SK-N-SH (cell line): Measurements from ENCODE around the gene KLHL26. TPM values are rescaled to one million over a fixed set of nuclear protein-coding genes. Genes with fewer than 3 reads are reported as not detected.

Experiments
- CTCF ChIA-PET: fragments of 300-600, 350-600 bp; formaldehyde crosslinking; extraction: SDS; loops from one replicate; lab custom pipeline; 2021; lab: Yijun Ruan, JAX
- POLR2A ChIA-PET: fragments of 350-600 bp; sonication (Branson Sonifier 250); formaldehyde crosslinking; extraction: SDS; loops from one replicate; lab custom pipeline; 2020; ENCODE audit warnings: antibody characterized with exemption, inconsistent platforms; lab: Yijun Ruan, JAX
- DNase-seq: peaks from one replicate; pipeline ENCODE4 v3.0.0; 2012
- H2AFZ ChIP-seq: fragments of 200-600 bp; sonication (generic); 2 replicates; pipeline ENCODE4 v1.8.1; 2016; ENCODE audit warnings: antibody characterized with exemption, mild to moderate bottlenecking, low read depth
- H3F3A ChIP-seq: fragments of 200-600 bp; sonication (generic); replicated peaks from 2 replicates; pipeline ENCODE3; 2016; ENCODE audit warnings: antibody characterized with exemption, mild to moderate bottlenecking; ENCODE audit not compliant: insufficient read depth
- H3K27ac ChIP-seq, 2 experiments: fragments of 200-500 bp in 1 of 2; fragments of 200-600 bp in 1 of 2; sonication (Bioruptor generic) in 1 of 2; sonication (generic), shearing (Covaris generic) in 1 of 2; 2 replicates each; pipeline versions ENCODE4 v1.5.1 to v1.6.1; 2014 to 2016; ENCODE audit warnings: low read depth in 2 of 2, inconsistent platforms in 1 of 2, low read length in 1 of 2, mild to moderate bottlenecking in 1 of 2, mixed read lengths in 1 of 2
- H3K27me3 ChIP-seq: fragments of 200-600 bp; sonication (generic), shearing (Covaris generic); 2 replicates; pipeline ENCODE4 v1.6.1; 2016; ENCODE audit warnings: mixed run types; ENCODE audit not compliant: insufficient read depth
- H3K36me3 ChIP-seq, 2 experiments: fragments of 200-500 bp in 1 of 2; fragments of 200-600 bp in 1 of 2; sonication (Bioruptor generic) in 1 of 2; sonication (generic) in 1 of 2; replicated peaks in 1 of 2; 2 replicates each; pipeline versions ENCODE3 to v1.5.1; 2014 to 2016; ENCODE audit warnings: low read length in 1 of 2, mild to moderate bottlenecking in 1 of 2; ENCODE audit not compliant: insufficient read depth in 2 of 2, control insufficient read depth in 1 of 2
- H3K4me1 ChIP-seq, 2 experiments: fragments of 200-500 bp in 1 of 2; fragments of 200-600 bp in 1 of 2; sonication (Bioruptor generic) in 1 of 2; sonication (generic), shearing (Covaris generic) in 1 of 2; 2 replicates each; pipeline versions ENCODE4 v1.5.1 to v1.6.1; 2014 to 2016; ENCODE audit warnings: low read depth in 1 of 2, low read length in 1 of 2, mixed run types in 1 of 2; ENCODE audit not compliant: insufficient read depth in 2 of 2, control insufficient read depth in 1 of 2
- H3K4me2 ChIP-seq: fragments of 200-600 bp; sonication (generic), shearing (Covaris generic); 2 replicates; pipeline ENCODE4 v1.6.1; 2017; ENCODE audit warnings: mixed run types
- H3K4me3 ChIP-seq, 2 experiments: fragments of 200-500 bp in 1 of 2; fragments of 200-600 bp in 1 of 2; sonication (Bioruptor generic) in 1 of 2; sonication (generic), shearing (Covaris generic) in 1 of 2; 2 replicates each; pipeline versions ENCODE4 v1.5.1 to v1.8.1; 2014 to 2016; ENCODE audit warnings: low read depth in 2 of 2, inconsistent platforms in 1 of 2, low read length in 1 of 2, mild to moderate bottlenecking in 1 of 2, mixed read lengths in 1 of 2, moderate library complexity in 1 of 2
- H3K79me2 ChIP-seq: fragments of 200-600 bp; sonication (generic); 2 replicates; pipeline ENCODE4 v1.8.1; 2017; ENCODE audit warnings: mild to moderate bottlenecking; ENCODE audit not compliant: insufficient read depth
- H3K9ac ChIP-seq: fragments of 200-600 bp; sonication (generic); 2 replicates; pipeline ENCODE4 v1.6.1; 2017; ENCODE audit warnings: mixed run types
- H3K9me2 ChIP-seq: fragments of 200-600 bp; sonication (generic); 2 replicates; pipeline ENCODE4 v1.6.1; 2017; ENCODE audit warnings: mixed run types
- H3K9me3 ChIP-seq: fragments of 200-600 bp; sonication (generic); 2 replicates; pipeline ENCODE4 v1.6.1; 2017; ENCODE audit warnings: mixed run types, mild to moderate bottlenecking, moderate library complexity
- H4K20me1 ChIP-seq: fragments of 200-600 bp; sonication (generic); 2 replicates; pipeline ENCODE4 v1.6.1; 2017; ENCODE audit warnings: mild to moderate bottlenecking, mixed run types; ENCODE audit not compliant: insufficient read depth
- ELF1 ChIP-seq: IDR thresholded peaks from 2 replicates; pipeline ENCODE4 v1.4.0; 2012
- EP300 ChIP-seq, 2 experiments: IDR thresholded peaks; 2 replicates each; pipeline versions ENCODE4 v1.4.0 to v1.6.1; 2012; ENCODE audit warnings: borderline replicate concordance in 1 of 2, low read depth in 1 of 2, low read length in 1 of 2
- FOSL2 ChIP-seq: IDR thresholded peaks from 2 replicates; pipeline ENCODE4 v1.4.0; 2012; ENCODE audit warnings: low read depth, mild to moderate bottlenecking, moderate library complexity, borderline replicate concordance
- FOXJ3 ChIP-seq: sonication (generic); formaldehyde crosslinking; IDR thresholded peaks from 2 replicates; pipeline ENCODE4 v1.5.1; 2020; ENCODE audit warnings: mild to moderate bottlenecking, missing genetic modification reagents
- FOXM1 ChIP-seq: IDR thresholded peaks from 2 replicates; pipeline ENCODE4 v1.4.0; 2012; ENCODE audit warnings: low read depth, mild to moderate bottlenecking
- GABPA ChIP-seq: IDR thresholded peaks from 2 replicates; pipeline ENCODE4 v1.4.0; 2012; ENCODE audit warnings: low read depth, mild to moderate bottlenecking
- GATA2 ChIP-seq: sonication (generic); formaldehyde crosslinking; IDR thresholded peaks from 2 replicates; pipeline ENCODE4 v1.5.0; 2020; ENCODE audit warnings: mild to moderate bottlenecking, missing genetic modification reagents
- MEF2A ChIP-seq: IDR thresholded peaks from 2 replicates; pipeline ENCODE4 v1.4.0; 2012; ENCODE audit warnings: low read depth, borderline replicate concordance
- NFIC ChIP-seq: IDR thresholded peaks from 2 replicates; pipeline ENCODE4 v1.4.0; 2012; ENCODE audit warnings: borderline replicate concordance
- NRF1 ChIP-seq: IDR thresholded peaks from 2 replicates; pipeline ENCODE4 v1.6.1; 2012; ENCODE audit warnings: low read depth, mild to moderate bottlenecking, low read length
- POLR2AphosphoS5 ChIP-seq: IDR thresholded peaks from 2 replicates; pipeline ENCODE4 v1.6.1; 2012; ENCODE audit warnings: low read depth, low read length
- RAD21 ChIP-seq: IDR thresholded peaks from 2 replicates; pipeline ENCODE4 v1.6.1; 2012; ENCODE audit warnings: mild to moderate bottlenecking, low read length
- RFX5 ChIP-seq: IDR thresholded peaks from 2 replicates; pipeline ENCODE4 v1.6.1; 2012; ENCODE audit warnings: mild to moderate bottlenecking, improper control_type of control experiment, low read length
- RXRA ChIP-seq: IDR thresholded peaks from 2 replicates; pipeline ENCODE4 v1.4.0; 2012; ENCODE audit warnings: low read depth, mild to moderate bottlenecking, borderline replicate concordance
- SMC3 ChIP-seq: IDR thresholded peaks from 2 replicates; pipeline ENCODE4 v1.6.1; 2012; ENCODE audit warnings: low read depth, low read length, improper control_type of control experiment
- TAF1 ChIP-seq: IDR thresholded peaks from 2 replicates; pipeline ENCODE4 v1.6.1; 2012; ENCODE audit warnings: low read depth, mild to moderate bottlenecking, low read length, moderate library complexity, borderline replicate concordance
- TCF12 ChIP-seq: IDR thresholded peaks from 2 replicates; pipeline ENCODE4 v1.4.0; 2012
- YY1 ChIP-seq: IDR thresholded peaks from 2 replicates; pipeline ENCODE4 v1.4.0; 2012; ENCODE audit warnings: low read depth, mild to moderate bottlenecking
- WGBS: methylation state at CpG from one replicate; pipeline ENCODE4 v1.1.6; 2017; ENCODE audit warnings: low lambda C conversion rate; 5-methylcytosine and 5-hydroxymethylcytosine counted together
- polyA plus RNA-seq, 3 experiments: library from polyadenylated mRNA; depleted of rRNA; stranded (reverse); fragments of >200 nt; gene quantifications; 2 replicates each; pipeline ENCODE4 v1.2.3, GENCODE V29; 2012
- TF ChIP-seq, protein P1 (sequence below): fragments of 200-600 bp; sonication (generic); IDR thresholded peaks from 2 replicates; pipeline ENCODE4 v1.6.1; 2017; ENCODE audit warnings: antibody characterized with exemption, mild to moderate bottlenecking, moderate library complexity
- TF ChIP-seq, protein P2 (sequence below): IDR thresholded peaks from 2 replicates; pipeline ENCODE4 v1.6.1; 2012; ENCODE audit warnings: mild to moderate bottlenecking, low read depth, low read length, moderate library complexity
- TF ChIP-seq, protein P3 (sequence below): IDR thresholded peaks from 2 replicates; pipeline ENCODE4; 2012

KLHL26 gene
- polyA plus RNA-seq, 1 of the 3 experiments (the other 2 are of a cell fraction): 4.6 TPM

DNA sequence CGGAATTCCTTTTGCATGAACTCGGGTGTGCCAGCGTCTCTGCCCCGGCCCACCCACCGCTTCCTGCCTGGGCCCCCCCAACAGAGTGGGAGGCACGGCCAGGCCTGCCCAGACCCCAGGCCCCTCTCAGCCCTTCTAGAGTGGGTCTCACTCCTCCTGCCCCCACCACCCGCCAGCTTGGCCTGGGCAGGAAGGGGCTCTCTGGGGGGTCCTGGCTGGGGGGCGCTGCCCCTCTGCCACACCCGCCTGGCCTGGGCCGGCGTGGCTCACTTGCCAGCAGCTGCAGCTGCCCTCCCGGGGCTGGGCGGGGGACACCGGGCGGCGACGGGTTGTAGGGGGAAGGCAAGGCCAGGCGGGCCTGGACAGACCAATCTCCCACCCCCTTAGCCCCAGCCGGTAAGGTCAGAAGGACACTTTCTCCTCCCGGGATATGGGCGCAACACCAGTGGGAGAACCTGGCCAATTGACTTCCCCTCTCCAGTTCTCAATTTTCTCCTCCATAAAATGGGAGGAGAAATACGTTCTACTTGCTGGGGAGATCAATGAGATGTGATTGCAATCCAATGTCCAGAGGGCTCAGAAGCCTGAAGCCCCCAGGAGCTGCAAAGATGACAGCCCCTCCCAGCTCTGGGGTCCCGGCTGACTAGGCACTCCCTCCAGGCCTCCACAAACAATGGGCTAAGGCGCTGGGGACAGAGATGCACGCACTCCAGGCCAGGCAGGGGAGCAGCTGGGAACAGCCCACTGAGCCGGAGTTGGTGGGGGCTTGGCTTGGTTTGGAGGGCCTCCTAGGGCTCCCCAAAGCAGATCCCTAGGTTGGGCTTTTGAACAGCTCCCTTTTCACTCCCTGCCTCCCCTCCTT lies 32.6 kb upstream of the KLHL26 start (continued):
- TF ChIP-seq, protein P1, sequence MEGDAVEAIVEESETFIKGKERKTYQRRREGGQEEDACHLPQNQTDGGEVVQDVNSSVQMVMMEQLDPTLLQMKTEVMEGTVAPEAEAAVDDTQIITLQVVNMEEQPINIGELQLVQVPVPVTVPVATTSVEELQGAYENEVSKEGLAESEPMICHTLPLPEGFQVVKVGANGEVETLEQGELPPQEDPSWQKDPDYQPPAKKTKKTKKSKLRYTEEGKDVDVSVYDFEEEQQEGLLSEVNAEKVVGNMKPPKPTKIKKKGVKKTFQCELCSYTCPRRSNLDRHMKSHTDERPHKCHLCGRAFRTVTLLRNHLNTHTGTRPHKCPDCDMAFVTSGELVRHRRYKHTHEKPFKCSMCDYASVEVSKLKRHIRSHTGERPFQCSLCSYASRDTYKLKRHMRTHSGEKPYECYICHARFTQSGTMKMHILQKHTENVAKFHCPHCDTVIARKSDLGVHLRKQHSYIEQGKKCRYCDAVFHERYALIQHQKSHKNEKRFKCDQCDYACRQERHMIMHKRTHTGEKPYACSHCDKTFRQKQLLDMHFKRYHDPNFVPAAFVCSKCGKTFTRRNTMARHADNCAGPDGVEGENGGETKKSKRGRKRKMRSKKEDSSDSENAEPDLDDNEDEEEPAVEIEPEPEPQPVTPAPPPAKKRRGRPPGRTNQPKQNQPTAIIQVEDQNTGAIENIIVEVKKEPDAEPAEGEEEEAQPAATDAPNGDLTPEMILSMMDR: no peak

DNA sequence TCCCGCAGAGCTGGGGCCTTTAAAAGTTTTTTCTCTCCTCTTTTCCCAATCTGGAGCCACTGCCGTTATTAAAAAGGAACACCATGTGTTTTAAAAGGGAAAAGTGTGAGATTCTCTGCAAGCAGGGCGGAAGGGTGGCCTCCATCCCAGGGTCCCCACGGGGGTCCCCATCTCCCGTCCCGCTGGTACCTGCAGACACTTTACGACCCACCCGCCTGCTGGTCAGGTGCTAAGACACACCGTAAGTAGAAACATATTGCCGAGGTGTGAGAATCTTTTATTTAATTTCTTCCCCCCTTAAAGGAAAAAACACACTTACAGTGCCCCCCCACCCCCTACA lies 32.0 kb upstream of the KLHL26 start:
- peaks cover 26% of the 10 kb centered on the region for H3F3A ChIP-seq

DNA sequence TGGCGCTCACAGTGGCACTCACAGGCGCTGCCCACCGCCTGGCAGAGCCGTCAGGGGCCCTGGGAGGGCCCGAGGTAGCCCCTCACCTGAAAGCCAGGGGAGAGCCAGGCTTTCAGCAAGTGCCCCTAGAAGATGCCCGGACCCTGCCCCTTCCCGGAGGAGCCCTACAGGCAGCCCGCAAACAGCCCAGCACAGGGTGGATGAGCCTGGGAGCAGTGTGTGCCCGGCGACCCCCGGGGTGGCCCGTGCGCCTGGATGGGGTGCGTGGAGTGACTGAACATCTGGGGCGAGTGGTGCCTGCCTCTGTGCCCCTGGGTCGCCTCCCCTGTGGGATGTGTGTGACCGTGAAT lies 31.7 kb upstream of the KLHL26 start:
- H3K36me3 ChIP-seq: no peaks in the 10 kb centered on the region
- H3K4me2 ChIP-seq: no peak overlapping the region
- H3F3A ChIP-seq: peaks cover 27% of the 10 kb centered on the region
- ChIA-PET CTCF (interaction anchor here (1.7 to 2.8 kb wide), 6 partner anchors 10 to 261 kb away, joined by 3 to 19 read pairs (median 7); no protein-coding TSS in a partner anchor), POLR2A (no interaction called here)
- no peaks in the 10 kb centered on the region; a peak in 1 of 4 replicates for H3K4me1 ChIP-seq
- no peak overlapping the region for H3K4me3 ChIP-seq
- 32% methylated on average over 10 of the region's 17 CpGs for WGBS
- H3K9me2 ChIP-seq: no peaks in the 10 kb centered on the region
- no peaks in the 10 kb centered on the region for H3K9me3 ChIP-seq
- H3K9ac ChIP-seq: no peak overlapping the region
- peak; percentile 45 for DNase-seq
- no peak overlapping the region for H2AFZ ChIP-seq
- H3K27me3 ChIP-seq: peaks cover 48% of the 10 kb centered on the region
- no peaks in the 10 kb centered on the region for H3K79me2 ChIP-seq
- H3K27ac ChIP-seq: no peak overlapping the region
- H4K20me1 ChIP-seq: no peaks in the 10 kb centered on the region
- no peak for TF ChIP-seq FOSL2
- TF ChIP-seq TCF12: no peak
- no peak for TF ChIP-seq NFIC
- TF ChIP-seq NRF1: no peak
- TF ChIP-seq TAF1: no peak
- no peak for TF ChIP-seq ELF1
- TF ChIP-seq FOXJ3 (CRISPR knock-in tag): no peak
- TF ChIP-seq POLR2AphosphoS5: no peak
- no peak for TF ChIP-seq GATA2 (CRISPR knock-in tag)
- TF ChIP-seq FOXM1: no peak
- TF ChIP-seq, protein P2, sequence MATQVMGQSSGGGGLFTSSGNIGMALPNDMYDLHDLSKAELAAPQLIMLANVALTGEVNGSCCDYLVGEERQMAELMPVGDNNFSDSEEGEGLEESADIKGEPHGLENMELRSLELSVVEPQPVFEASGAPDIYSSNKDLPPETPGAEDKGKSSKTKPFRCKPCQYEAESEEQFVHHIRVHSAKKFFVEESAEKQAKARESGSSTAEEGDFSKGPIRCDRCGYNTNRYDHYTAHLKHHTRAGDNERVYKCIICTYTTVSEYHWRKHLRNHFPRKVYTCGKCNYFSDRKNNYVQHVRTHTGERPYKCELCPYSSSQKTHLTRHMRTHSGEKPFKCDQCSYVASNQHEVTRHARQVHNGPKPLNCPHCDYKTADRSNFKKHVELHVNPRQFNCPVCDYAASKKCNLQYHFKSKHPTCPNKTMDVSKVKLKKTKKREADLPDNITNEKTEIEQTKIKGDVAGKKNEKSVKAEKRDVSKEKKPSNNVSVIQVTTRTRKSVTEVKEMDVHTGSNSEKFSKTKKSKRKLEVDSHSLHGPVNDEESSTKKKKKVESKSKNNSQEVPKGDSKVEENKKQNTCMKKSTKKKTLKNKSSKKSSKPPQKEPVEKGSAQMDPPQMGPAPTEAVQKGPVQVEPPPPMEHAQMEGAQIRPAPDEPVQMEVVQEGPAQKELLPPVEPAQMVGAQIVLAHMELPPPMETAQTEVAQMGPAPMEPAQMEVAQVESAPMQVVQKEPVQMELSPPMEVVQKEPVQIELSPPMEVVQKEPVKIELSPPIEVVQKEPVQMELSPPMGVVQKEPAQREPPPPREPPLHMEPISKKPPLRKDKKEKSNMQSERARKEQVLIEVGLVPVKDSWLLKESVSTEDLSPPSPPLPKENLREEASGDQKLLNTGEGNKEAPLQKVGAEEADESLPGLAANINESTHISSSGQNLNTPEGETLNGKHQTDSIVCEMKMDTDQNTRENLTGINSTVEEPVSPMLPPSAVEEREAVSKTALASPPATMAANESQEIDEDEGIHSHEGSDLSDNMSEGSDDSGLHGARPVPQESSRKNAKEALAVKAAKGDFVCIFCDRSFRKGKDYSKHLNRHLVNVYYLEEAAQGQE: no peak
- no peak for TF ChIP-seq SMC3
- TF ChIP-seq MEF2A: no peak
- no peak for TF ChIP-seq RXRA

More for the DNA sequence above, 32.0 kb upstream of the KLHL26 start:
- Histone ChIP-seq H3K4me1 (no peaks in the 10 kb centered on the region; a peak in 1 of 4 replicates), H2AFZ (no peak overlapping the region), H3K36me3 (no peaks in the 10 kb centered on the region), H3K9me2 (no peaks in the 10 kb centered on the region), H4K20me1 (no peaks in the 10 kb centered on the region), H3K4me2 (no peak overlapping the region), H3K9ac (no peak overlapping the region), H3K79me2 (no peaks in the 10 kb centered on the region), H3K27me3 (peaks cover 44% of the 10 kb centered on the region), H3K27ac (no peak overlapping the region), H3K4me3 (no peak overlapping the region), H3K9me3 (no peaks in the 10 kb centered on the region)
- 58% methylated on average over 10 of the region's 10 CpGs for WGBS
- CTCF ChIA-PET: interaction anchor here (0.9 to 2.8 kb wide), 7 partner anchors 10 to 262 kb away, joined by 3 to 19 read pairs (median 7); no protein-coding TSS in a partner anchor
- POLR2A ChIA-PET: no interaction called here
- DNase-seq: peak; percentile 23
- TF ChIP-seq TCF12 (no peak), EP300 (IDR thresholded peaks at IDR 0.05; ENCODE audit: borderline replicate concordance in 1 of 2, low read depth in 1 of 2, low read length in 1 of 2) (no peak), RFX5 (no peak), FOXM1 (no peak), GABPA (no peak), YY1 (no peak), RAD21 (no peak)
- TF ChIP-seq, protein P3, sequence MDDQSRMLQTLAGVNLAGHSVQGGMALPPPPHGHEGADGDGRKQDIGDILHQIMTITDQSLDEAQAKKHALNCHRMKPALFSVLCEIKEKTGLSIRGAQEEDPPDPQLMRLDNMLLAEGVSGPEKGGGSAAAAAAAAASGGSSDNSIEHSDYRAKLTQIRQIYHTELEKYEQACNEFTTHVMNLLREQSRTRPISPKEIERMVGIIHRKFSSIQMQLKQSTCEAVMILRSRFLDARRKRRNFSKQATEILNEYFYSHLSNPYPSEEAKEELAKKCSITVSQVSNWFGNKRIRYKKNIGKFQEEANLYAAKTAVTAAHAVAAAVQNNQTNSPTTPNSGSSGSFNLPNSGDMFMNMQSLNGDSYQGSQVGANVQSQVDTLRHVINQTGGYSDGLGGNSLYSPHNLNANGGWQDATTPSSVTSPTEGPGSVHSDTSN: no peak
